CD14-positive monocyte (primary cell): ENCODE results near the gene KCNQ1OT1. TPM values are rescaled to one million over a fixed set of nuclear protein-coding genes. Genes with fewer than 3 reads are reported as not detected.

ENCODE experiments used
- DNase-seq, 3 donors: peaks; one replicate each; pipeline ENCODE4 v3.0.0-alpha.2; 2011 to 2022
- H2AFZ ChIP-seq: 2 replicates; pipeline ENCODE4 v1.6.0; 2012; ENCODE audit warnings: mild to moderate bottlenecking, low read depth, low read length, inconsistent platforms; ENCODE audit not compliant: insufficient read depth, poor library complexity, severe bottlenecking
- H3K27ac ChIP-seq, 2 donors: 1 replicate in 1 of 2; 2 replicates in 1 of 2; pipeline ENCODE4 v1.5.1; 2012 to 2013; ENCODE audit warnings: low read length in 2 of 2, control low read depth in 1 of 2, inconsistent platforms in 1 of 2, low read depth in 1 of 2, mild to moderate bottlenecking in 1 of 2
- H3K27me3 ChIP-seq, 2 donors: one replicate each; pipeline versions ENCODE4 v1.6.0 to v1.6.1; 2011 to 2013; ENCODE audit warnings: low read length in 2 of 2; ENCODE audit not compliant: control insufficient read depth in 2 of 2, insufficient read depth in 2 of 2
- H3K36me3 ChIP-seq, 2 donors: replicated peaks in 1 of 2; 1 replicate in 1 of 2; 2 replicates in 1 of 2; pipeline versions ENCODE4 v1.5.1 to v1.6.1; 2012 to 2013; ENCODE audit warnings: low read length in 2 of 2, control low read depth in 1 of 2, inconsistent platforms in 1 of 2, mild to moderate bottlenecking in 1 of 2; ENCODE audit not compliant: insufficient read depth in 2 of 2, control insufficient read depth in 1 of 2
- H3K4me1 ChIP-seq, 2 donors: 1 replicate in 1 of 2; 2 replicates in 1 of 2; pipeline versions ENCODE4 v1.5.1 to v1.6.1; 2012 to 2013; ENCODE audit warnings: low read length in 2 of 2, control low read depth in 1 of 2, inconsistent platforms in 1 of 2, mild to moderate bottlenecking in 1 of 2, moderate library complexity in 1 of 2; ENCODE audit not compliant: insufficient read depth in 2 of 2, control insufficient read depth in 1 of 2
- H3K4me2 ChIP-seq: replicated peaks from 2 replicates; pipeline ENCODE3; 2012; ENCODE audit warnings: low read length, moderate library complexity, mild to moderate bottlenecking; ENCODE audit not compliant: poor library complexity, severe bottlenecking; ENCODE audit errors: extremely low read depth
- H3K4me3 ChIP-seq, 3 experiments: fragments of 200-600 bp in 1 of 3; sonication (generic) in 1 of 3; replicated peaks in 1 of 3; 1 replicate in 2 of 3; 2 replicates in 1 of 3; pipeline ENCODE4 v1.5.1; 2011 to 2013; ENCODE audit warnings: low read length in 3 of 3, mild to moderate bottlenecking in 3 of 3, control low read depth in 2 of 3, low read depth in 2 of 3, inconsistent platforms in 1 of 3, moderate library complexity in 1 of 3
- H3K79me2 ChIP-seq: 2 replicates; pipeline ENCODE4 v1.6.0; 2012; ENCODE audit warnings: mild to moderate bottlenecking, control low read depth, inconsistent platforms, low read length, moderate library complexity; ENCODE audit not compliant: insufficient read depth
- H3K9ac ChIP-seq: 2 replicates; pipeline ENCODE4 v1.6.0; 2017; ENCODE audit warnings: low read length, mild to moderate bottlenecking; ENCODE audit not compliant: insufficient read depth, poor library complexity, severe bottlenecking
- H3K9me3 ChIP-seq, 2 donors: replicated peaks in 1 of 2; 1 replicate in 1 of 2; 2 replicates in 1 of 2; pipeline versions ENCODE4 v1.5.1 to v1.6.1; 2012 to 2013; ENCODE audit warnings: low read length in 2 of 2, control low read depth in 1 of 2; ENCODE audit not compliant: control insufficient read depth in 1 of 2, insufficient read depth in 1 of 2
- H4K20me1 ChIP-seq: 2 replicates; pipeline ENCODE4 v1.6.0; 2012; ENCODE audit warnings: mild to moderate bottlenecking, low read length, control low read depth, moderate library complexity; ENCODE audit not compliant: insufficient read depth
- H3K27ac Mint-ChIP-seq, 7 donors: one replicate each; pipeline ENCODE4 v1.8.0; 2020; ENCODE audit warnings: mild to moderate bottlenecking in 7 of 7, mixed read lengths in 7 of 7, moderate library complexity in 6 of 7, inconsistent platforms in 2 of 7
- H3K27me3 Mint-ChIP-seq, 3 donors: one replicate each; pipeline ENCODE4 v1.8.0; 2021 to 2022; ENCODE audit warnings: low read depth in 3 of 3, mild to moderate bottlenecking in 3 of 3, mixed read lengths in 3 of 3, moderate library complexity in 3 of 3, inconsistent platforms in 1 of 3
- H3K36me3 Mint-ChIP-seq, 2 donors: one replicate each; pipeline ENCODE4 v1.8.0; 2020; ENCODE audit warnings: mixed read lengths in 2 of 2, inconsistent platforms in 1 of 2, mild to moderate bottlenecking in 1 of 2
- H3K4me1 Mint-ChIP-seq: one replicate; pipeline ENCODE4 v1.8.0; 2020; ENCODE audit warnings: mild to moderate bottlenecking, mixed read lengths
- H3K4me3 Mint-ChIP-seq, 2 donors: one replicate each; pipeline ENCODE4 v1.8.0; 2020; ENCODE audit warnings: mild to moderate bottlenecking in 2 of 2, mixed read lengths in 2 of 2, moderate library complexity in 1 of 2
- H3K9me3 Mint-ChIP-seq, 7 donors: one replicate each; pipeline ENCODE4 v1.8.0; 2020 to 2022; ENCODE audit warnings: mixed read lengths in 7 of 7, mild to moderate bottlenecking in 6 of 7, moderate library complexity in 6 of 7, inconsistent platforms in 2 of 7
- WGBS: methylation state at CpG from one replicate; pipeline ENCODE4 v1.1.5; 2013; ENCODE audit warnings: missing lambda C conversion rate; ENCODE audit not compliant: insufficient coverage; 5-methylcytosine and 5-hydroxymethylcytosine counted together
- intact Hi-C, 2 donors: fragments of 100-400 bp; cut with micrococcal nuclease; formaldehyde crosslinking; loops; one replicate each; pipeline versions ENCODE4 v1.15.0 to v1.15.1; 2023
- polyA plus RNA-seq, 3 donors: library from polyadenylated mRNA; depleted of rRNA in 1 of 3; unstranded in 2 of 3; stranded (reverse) in 1 of 3; fragments of 300-500 nt in 2 of 3; fragments of >200 nt in 1 of 3; fragmentation: Illumina TruSeq in 2 of 3; gene quantifications; 1 replicate in 2 of 3; 2 replicates in 1 of 3; pipeline ENCODE4 v1.2.3, GENCODE V29; 2012 to 2021
- TF ChIP-seq, protein P1 (sequence below): fragments of 200-600 bp; IDR thresholded peaks from one replicate; pipeline ENCODE4 v1.8.0; 2022; ENCODE audit warnings: antibody characterized with exemption, mild to moderate bottlenecking

KCNQ1OT1 gene
- polyA plus RNA-seq, 3 donors, result 0.01 to 0.04 (median 0.03) TPM

- WGBS, result 98% methylated on average over 10 of the region's 13 CpGs
- Histone ChIP-seq H3K9me3 (no peaks in the 10 kb centered on the region), H3K27ac (no peak overlapping the region), H3K27me3 (no peaks in the 10 kb centered on the region), H3K79me2 (no peaks in the 10 kb centered on the region), H3K36me3 (peaks cover 23 to 60% of the 10 kb centered on the region in 2 donors), H3K9ac (no peak overlapping the region), H3K4me3 (no peak overlapping the region), H4K20me1 (peaks cover 93% of the 10 kb centered on the region), H3K4me1 (peaks cover 10 to 11% of the 10 kb centered on the region in 2 donors), H2AFZ (no peak overlapping the region), H3K4me2 (no peak overlapping the region)
- Mint-ChIP-seq H3K36me3 (peaks cover 25 to 40% of the 10 kb centered on the region in 2 donors), H3K27ac (no peak overlapping the region), H3K27me3 (no peaks in the 10 kb centered on the region), H3K4me3 (peak overlapping the region in 1 of 2 donors; percentile 12), H3K4me1 (peaks cover 12% of the 10 kb centered on the region), H3K9me3 (peaks cover 0 to 2% (median 0%) of the 10 kb centered on the region in 7 donors)
- DNase-seq, result no peak
- TF ChIP-seq, protein P1, sequence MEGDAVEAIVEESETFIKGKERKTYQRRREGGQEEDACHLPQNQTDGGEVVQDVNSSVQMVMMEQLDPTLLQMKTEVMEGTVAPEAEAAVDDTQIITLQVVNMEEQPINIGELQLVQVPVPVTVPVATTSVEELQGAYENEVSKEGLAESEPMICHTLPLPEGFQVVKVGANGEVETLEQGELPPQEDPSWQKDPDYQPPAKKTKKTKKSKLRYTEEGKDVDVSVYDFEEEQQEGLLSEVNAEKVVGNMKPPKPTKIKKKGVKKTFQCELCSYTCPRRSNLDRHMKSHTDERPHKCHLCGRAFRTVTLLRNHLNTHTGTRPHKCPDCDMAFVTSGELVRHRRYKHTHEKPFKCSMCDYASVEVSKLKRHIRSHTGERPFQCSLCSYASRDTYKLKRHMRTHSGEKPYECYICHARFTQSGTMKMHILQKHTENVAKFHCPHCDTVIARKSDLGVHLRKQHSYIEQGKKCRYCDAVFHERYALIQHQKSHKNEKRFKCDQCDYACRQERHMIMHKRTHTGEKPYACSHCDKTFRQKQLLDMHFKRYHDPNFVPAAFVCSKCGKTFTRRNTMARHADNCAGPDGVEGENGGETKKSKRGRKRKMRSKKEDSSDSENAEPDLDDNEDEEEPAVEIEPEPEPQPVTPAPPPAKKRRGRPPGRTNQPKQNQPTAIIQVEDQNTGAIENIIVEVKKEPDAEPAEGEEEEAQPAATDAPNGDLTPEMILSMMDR, result no peak
- intact Hi-C loops, result no loop called here
Measured at GRCh38 chr11:2685566-2686359, 14.0 kb downstream of the KCNQ1OT1 start.

DNA sequence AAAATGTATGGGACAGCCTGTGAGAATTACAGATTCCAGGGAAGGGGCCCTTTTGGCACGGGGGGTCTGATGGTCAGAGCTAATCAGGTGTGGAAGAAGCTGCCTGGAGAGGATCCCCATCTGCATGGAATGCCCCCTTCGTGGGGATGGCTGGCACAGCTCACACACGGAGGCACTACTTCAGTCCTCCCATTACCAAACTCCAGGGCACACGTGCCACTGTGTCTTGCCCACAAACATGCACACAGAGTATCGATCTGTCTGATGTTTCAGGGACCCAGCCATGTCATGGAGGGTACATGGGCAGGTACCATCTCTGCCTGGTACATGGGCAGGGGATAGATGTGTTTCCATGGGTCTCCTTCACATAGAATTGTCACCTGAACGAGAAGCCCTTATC lies 14.7 kb downstream of the KCNQ1OT1 start:
- H3K79me2 ChIP-seq, result no peaks in the 10 kb centered on the region
- no peak overlapping the region for H2AFZ ChIP-seq
- H3K36me3 ChIP-seq, result peaks cover 23 to 58% of the 10 kb centered on the region in 2 donors
- no peak overlapping the region for H3K4me3 ChIP-seq
- H3K27ac ChIP-seq, result no peak overlapping the region
- Mint-ChIP-seq H3K4me1 (peaks cover 14% of the 10 kb centered on the region), H3K4me3 (no peak overlapping the region), H3K9me3 (peaks cover 0 to 2% (median 0%) of the 10 kb centered on the region in 7 donors), H3K27me3 (no peaks in the 10 kb centered on the region), H3K36me3 (peaks cover 23 to 36% of the 10 kb centered on the region in 2 donors), H3K27ac (no peak overlapping the region)
- no peak overlapping the region for H3K4me2 ChIP-seq
- peaks cover 86% of the 10 kb centered on the region for H4K20me1 ChIP-seq
- DNase-seq, result no peak
- no peaks in the 10 kb centered on the region for H3K27me3 ChIP-seq
- TF ChIP-seq, protein P1, result no peak
- H3K4me1 ChIP-seq, result peaks cover 10 to 11% of the 10 kb centered on the region in 2 donors
- intact Hi-C loops, result no loop called here
- no peaks in the 10 kb centered on the region for H3K9me3 ChIP-seq
- no peak overlapping the region for H3K9ac ChIP-seq
- 93% methylated on average over 5 of the region's 6 CpGs for WGBS
